Sigmoid colon (tissue), 7 donors: ENCODE results near the gene RNF144A. TPM values are rescaled to one million over a fixed set of nuclear protein-coding genes. Genes with fewer than 3 reads are reported as not detected.

ENCODE experiments used
- DNase-seq: peaks from one replicate; pipeline ENCODE4 v3.0.0-alpha.2; 2019
- H3K27ac ChIP-seq, 4 donors: fragments of 200-600 bp; sonication (generic); one replicate each; pipeline ENCODE4 v1.5.1; 2016 to 2019; ENCODE audit warnings: mild to moderate bottlenecking in 1 of 4
- H3K27me3 ChIP-seq, 3 donors: fragments of 200-600 bp; sonication (generic); one replicate each; pipeline ENCODE4 v1.5.1; 2019; ENCODE audit warnings: mild to moderate bottlenecking in 1 of 3
- H3K36me3 ChIP-seq, 4 donors: fragments of 200-600 bp; sonication (generic); one replicate each; pipeline ENCODE4 v1.5.1; 2016 to 2019
- H3K4me1 ChIP-seq, 4 donors: fragments of 200-600 bp; sonication (generic); one replicate each; pipeline ENCODE4 v1.5.1; 2017 to 2019
- H3K4me3 ChIP-seq, 4 donors: fragments of 200-600 bp; sonication (generic); one replicate each; pipeline ENCODE4 v1.5.1; 2017 to 2019; ENCODE audit warnings: mild to moderate bottlenecking in 2 of 4, moderate library complexity in 1 of 4
- H3K9me3 ChIP-seq, 4 donors: fragments of 200-600 bp in 3 of 4; sonication (generic) in 3 of 4; one replicate each; pipeline versions ENCODE4 v1.5.1 to v1.6.1; 2013 to 2019
- CTCF ChIP-seq, 4 experiments: fragments of 450-650 bp in 3 of 4; fragments of 200-600 bp in 1 of 4; IDR thresholded peaks; one replicate each; pipeline ENCODE4 v1.5.1; 2016 to 2019; ENCODE audit warnings: antibody characterized with exemption in 4 of 4, mild to moderate bottlenecking in 3 of 4, moderate library complexity in 2 of 4
- EP300 ChIP-seq, 4 donors: sonication (generic); formaldehyde crosslinking; IDR thresholded peaks; one replicate each; pipeline ENCODE4 v1.6.1; 2017; ENCODE audit warnings: antibody characterized with exemption in 4 of 4
- POLR2A ChIP-seq, 2 donors: fragments of 450-650 bp; IDR thresholded peaks; one replicate each; pipeline ENCODE4 v1.6.1; 2016; ENCODE audit warnings: antibody characterized with exemption in 2 of 2, mild to moderate bottlenecking in 2 of 2, moderate library complexity in 2 of 2
- POLR2AphosphoS5 ChIP-seq, 4 donors: sonication (generic); formaldehyde crosslinking; IDR thresholded peaks; one replicate each; pipeline ENCODE4 v1.6.1; 2017; ENCODE audit warnings: antibody characterized with exemption in 4 of 4
- WGBS, 2 donors: extraction: QIAGEN DNeasy Blood & Tissue Kit; methylation state at CpG; one replicate each; pipeline ENCODE4 v1.1.7; 2013; 5-methylcytosine and 5-hydroxymethylcytosine counted together
- intact Hi-C: fragments of 100-400 bp; cut with DNase I; formaldehyde crosslinking; loops from one replicate; pipeline ENCODE4 v1.15.1; 2023
- polyA plus RNA-seq, 3 donors: library from polyadenylated mRNA; stranded (reverse); fragments of 200-250 nt; gene quantifications; one replicate each; pipeline ENCODE4 v1.2.3, GENCODE V29; 2013
- total RNA-seq, 4 donors: library from RNA; depleted of rRNA; stranded (reverse); fragments of >200 nt; gene quantifications; one replicate each; pipeline ENCODE4 v1.1.0, GENCODE V29; 2016
- donor health status: healthy with polysubstance abuse.
- donor health status: Bipolar disorder and iron deficiency.
- donor health status: healthy.

The RNF144A gene
- total and polyA plus RNA-seq, 7 donors, result 4.8 to 14.2 (median 12.1) TPM

- Histone ChIP-seq H3K27ac (no peak overlapping the region), H3K9me3 (no peaks in the 10 kb centered on the region), H3K4me3 (no peak overlapping the region), H3K36me3 (peaks cover 0 to 4% (median 0%) of the 10 kb centered on the region in 4 donors), H3K27me3 (no peaks in the 10 kb centered on the region), H3K4me1 (peaks cover 0 to 5% (median 2%) of the 10 kb centered on the region in 4 donors)
- DNase-seq, result peak; percentile 85
- 75 to 82% methylated on average over 17 of the region's 17 CpGs for WGBS, 2 donors
- intact Hi-C loops, result loop anchor here (2.0 to 5.0 kb wide), 2 partner anchors 127 to 148 kb away; partner anchors contain the start of gene RNF144A
- TF ChIP-seq EP300 (IDR thresholded peaks at IDR 0.05) (no peak), POLR2AphosphoS5 (IDR thresholded peaks at IDR 0.05) (no peak), POLR2A (IDR thresholded peaks at IDR 0.05) (no peak), CTCF (IDR thresholded peaks at IDR 0.05) (peak; percentile 45 to 90 (median 86))
Measured at GRCh38 chr2:7044253-7045250, 127.3 kb downstream of the RNF144A start.

GRCh38 chr2:7045601-7046590, 128.7 kb downstream of the RNF144A start:
- intact Hi-C loops, result loop anchor here (2.0 kb wide), 1 partner anchor 149 kb away; no protein-coding TSS in a partner anchor
- no peak overlapping the region for H3K4me3 ChIP-seq
- H3K27ac ChIP-seq, result no peak overlapping the region
- no peaks in the 10 kb centered on the region for H3K36me3 ChIP-seq
- 75 to 87% methylated on average over 15 of the region's 15 CpGs for WGBS, 2 donors
- H3K27me3 ChIP-seq, result no peaks in the 10 kb centered on the region
- DNase-seq, result no peak
- peaks cover 0 to 5% (median 2%) of the 10 kb centered on the region in 4 donors for H3K4me1 ChIP-seq
- H3K9me3 ChIP-seq, result no peaks in the 10 kb centered on the region
- TF ChIP-seq CTCF (IDR thresholded peaks at IDR 0.05), result no peak
- no peak for TF ChIP-seq POLR2AphosphoS5 (IDR thresholded peaks at IDR 0.05)
- no peak for TF ChIP-seq POLR2A (IDR thresholded peaks at IDR 0.05)
- no peak for TF ChIP-seq EP300 (IDR thresholded peaks at IDR 0.05)

- no peaks in the 10 kb centered on the region for H3K36me3 ChIP-seq
- intact Hi-C loops, result no loop called here
- WGBS, 2 donors, result 62% methylated on average over 3 of the region's 3 CpGs
Measured at GRCh38 chr2:7047661-7048060, 130.4 kb downstream of the RNF144A start.

More at GRCh38 chr2:7047661-7048060, 130.4 kb downstream of the RNF144A start:
- Histone ChIP-seq H3K4me3 (no peak overlapping the region), H3K27me3 (no peaks in the 10 kb centered on the region), H3K9me3 (no peaks in the 10 kb centered on the region), H3K27ac (no peak overlapping the region), H3K4me1 (peaks cover 0 to 5% (median 2%) of the 10 kb centered on the region in 4 donors)
- no peak for DNase-seq
- TF ChIP-seq POLR2AphosphoS5 (IDR thresholded peaks at IDR 0.05), result no peak
- no peak for TF ChIP-seq EP300 (IDR thresholded peaks at IDR 0.05)
- TF ChIP-seq POLR2A (IDR thresholded peaks at IDR 0.05), result no peak
- TF ChIP-seq CTCF (IDR thresholded peaks at IDR 0.05), result no peak
